Measurements from ENCODE around the gene ROR2.

DNA sequence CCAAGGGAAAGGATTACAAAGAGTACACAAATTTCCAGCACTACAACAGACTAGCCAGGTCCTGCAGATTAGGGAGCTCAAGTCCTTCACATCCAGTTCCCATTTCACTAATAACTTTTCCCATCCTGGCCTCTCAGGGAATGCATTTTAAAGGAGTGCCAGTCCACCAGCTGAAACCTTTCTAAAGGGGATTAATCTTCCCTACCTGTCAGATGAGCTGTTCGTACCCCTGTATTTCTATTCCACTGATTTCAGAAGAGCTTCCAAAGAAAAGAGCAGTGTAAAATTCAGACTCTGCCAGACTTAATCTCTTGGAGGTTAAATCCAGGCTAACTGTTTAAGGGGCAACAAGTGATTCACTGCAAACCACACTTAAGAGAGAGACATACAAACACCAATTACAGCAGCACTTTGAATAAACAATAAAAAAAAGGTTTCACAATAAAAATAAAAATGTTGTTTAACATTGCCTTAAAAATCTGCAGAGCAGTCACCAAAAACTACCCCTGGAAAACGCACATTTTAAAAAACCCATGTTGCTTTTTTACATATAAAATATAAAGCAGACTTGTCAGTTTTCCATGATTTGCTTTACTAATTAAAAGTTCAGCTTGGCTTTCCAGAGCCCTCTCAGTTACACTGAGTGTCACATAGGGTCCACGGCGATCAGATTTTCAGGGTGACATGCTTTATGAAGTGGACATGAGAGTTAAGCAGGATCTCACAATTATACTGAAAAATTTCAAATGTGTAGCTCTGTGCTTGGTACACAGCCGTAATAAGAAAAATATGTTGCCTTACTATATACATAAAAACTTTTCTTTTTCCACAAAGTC lies 3.2 kb downstream of the ROR2 start:
- TF ChIP-seq, protein P1, sequence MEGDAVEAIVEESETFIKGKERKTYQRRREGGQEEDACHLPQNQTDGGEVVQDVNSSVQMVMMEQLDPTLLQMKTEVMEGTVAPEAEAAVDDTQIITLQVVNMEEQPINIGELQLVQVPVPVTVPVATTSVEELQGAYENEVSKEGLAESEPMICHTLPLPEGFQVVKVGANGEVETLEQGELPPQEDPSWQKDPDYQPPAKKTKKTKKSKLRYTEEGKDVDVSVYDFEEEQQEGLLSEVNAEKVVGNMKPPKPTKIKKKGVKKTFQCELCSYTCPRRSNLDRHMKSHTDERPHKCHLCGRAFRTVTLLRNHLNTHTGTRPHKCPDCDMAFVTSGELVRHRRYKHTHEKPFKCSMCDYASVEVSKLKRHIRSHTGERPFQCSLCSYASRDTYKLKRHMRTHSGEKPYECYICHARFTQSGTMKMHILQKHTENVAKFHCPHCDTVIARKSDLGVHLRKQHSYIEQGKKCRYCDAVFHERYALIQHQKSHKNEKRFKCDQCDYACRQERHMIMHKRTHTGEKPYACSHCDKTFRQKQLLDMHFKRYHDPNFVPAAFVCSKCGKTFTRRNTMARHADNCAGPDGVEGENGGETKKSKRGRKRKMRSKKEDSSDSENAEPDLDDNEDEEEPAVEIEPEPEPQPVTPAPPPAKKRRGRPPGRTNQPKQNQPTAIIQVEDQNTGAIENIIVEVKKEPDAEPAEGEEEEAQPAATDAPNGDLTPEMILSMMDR (IDR thresholded peaks at IDR 0.05): no peak
- TF ChIP-seq POLR2A (IDR thresholded peaks at IDR 0.05; ENCODE audit: low read depth): no peak
